MM.1S (cell line): Measurements from ENCODE around the gene SUPT4H1.

Experiments used
- CTCF ChIP-seq: fragments of 300-600 bp; sonication (generic); IDR thresholded peaks from 2 replicates; pipeline ENCODE4 v1.5.1; 2016; ENCODE audit warnings: antibody characterized with exemption, low read length, mixed read lengths
- EZH2phosphoT487 ChIP-seq: fragments of 300-600 bp; sonication (generic); IDR thresholded peaks from 2 replicates; pipeline ENCODE4 v1.6.1; 2018; ENCODE audit warnings: antibody characterized with exemption, low read length

GRCh38 chr17:58341861-58342475, 10.0 kb downstream of the SUPT4H1 start:
- TF ChIP-seq EZH2phosphoT487 (no peak), CTCF (no peak)
